GM08714 (cell line): ENCODE results near the gene RASL10B.

ENCODE experiments used
- H3K4me3 ChIP-seq: fragments of 200-500 bp; sonication (Bioruptor generic); 2 replicates; pipeline ENCODE4 v1.5.1; 2014; ENCODE audit warnings: mild to moderate bottlenecking, low read length, inconsistent platforms
- ZNF274 ChIP-seq: IDR thresholded peaks from 2 replicates; pipeline ENCODE4 v1.6.1; 2012; ENCODE audit warnings: mild to moderate bottlenecking, low read depth, low read length

RASL10B gene

GRCh38 chr17:35709874-35710273 lies 21.6 kb upstream of the RASL10B start:
- no peak for TF ChIP-seq ZNF274
- H3K4me3 ChIP-seq = no peak overlapping the region

GRCh38 chr17:35710950-35711349 lies 20.5 kb upstream of the RASL10B start:
- TF ChIP-seq ZNF274 = no peak

DNA sequence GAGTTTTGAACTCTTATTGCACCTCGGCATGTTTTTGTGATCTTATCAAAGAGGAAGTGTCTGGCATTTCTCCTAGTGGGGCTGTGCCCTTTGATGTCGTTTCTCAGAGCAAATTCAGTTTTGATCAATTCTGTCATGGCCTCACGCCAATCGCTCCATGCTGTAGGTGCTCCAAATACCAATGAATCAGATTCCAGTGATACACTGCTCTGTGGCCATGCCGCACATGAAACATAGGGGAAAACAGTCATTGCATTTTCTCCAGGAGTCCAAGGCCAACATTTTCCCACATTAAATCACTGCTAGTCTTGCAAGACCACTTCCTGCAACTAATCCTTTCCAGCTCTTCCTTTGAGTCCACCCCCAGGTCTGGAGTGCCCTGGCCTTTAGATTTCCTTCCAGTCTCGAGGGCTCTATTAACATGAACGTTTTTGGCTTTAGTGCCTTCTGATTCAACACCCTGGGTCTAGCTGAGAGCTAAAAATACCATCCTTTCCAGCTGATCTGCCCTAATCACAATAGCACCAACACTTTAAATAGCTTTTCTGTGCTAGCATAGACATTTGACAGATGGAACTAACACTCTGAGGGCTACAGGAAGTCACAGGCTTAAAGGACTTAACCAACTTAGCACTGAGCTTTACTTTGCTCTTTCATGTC lies 18.2 kb upstream of the RASL10B start:
- no peak for TF ChIP-seq ZNF274
- H3K4me3 ChIP-seq = no peak overlapping the region

More at GRCh38 chr17:35710950-35711349, 20.5 kb upstream of the RASL10B start:
- no peak overlapping the region for H3K4me3 ChIP-seq

GRCh38 chr17:35714988-35715387 lies 16.5 kb upstream of the RASL10B start:
- no peak for TF ChIP-seq ZNF274
- no peak overlapping the region for H3K4me3 ChIP-seq

GRCh38 chr17:35715416-35715815 lies 16.0 kb upstream of the RASL10B start:
- no peak for TF ChIP-seq ZNF274
- H3K4me3 ChIP-seq = no peak overlapping the region

DNA sequence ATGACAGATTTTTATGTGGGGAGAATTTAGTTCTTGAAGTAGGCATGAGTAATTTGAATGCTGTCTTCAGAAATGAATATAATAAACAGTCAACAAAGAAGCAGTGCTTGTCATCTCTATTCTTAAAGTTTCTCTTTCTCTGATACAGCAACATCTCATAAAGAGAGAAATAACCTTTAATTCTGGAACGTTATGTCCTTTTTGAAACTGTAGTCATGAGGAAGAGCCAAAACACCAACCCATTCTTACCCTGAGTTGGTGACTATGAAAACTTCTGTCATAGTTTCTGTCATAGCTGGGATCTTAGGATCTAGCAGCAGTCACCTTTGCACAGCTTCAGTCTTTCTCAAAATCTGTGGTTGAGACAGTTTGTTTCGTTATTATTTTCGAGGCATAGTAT lies 15.3 kb upstream of the RASL10B start:
- no peak for TF ChIP-seq ZNF274
- H3K4me3 ChIP-seq = no peak overlapping the region

GRCh38 chr17:35716897-35717465 lies 14.5 kb upstream of the RASL10B start:
- H3K4me3 ChIP-seq = no peak overlapping the region
- no peak for TF ChIP-seq ZNF274

DNA sequence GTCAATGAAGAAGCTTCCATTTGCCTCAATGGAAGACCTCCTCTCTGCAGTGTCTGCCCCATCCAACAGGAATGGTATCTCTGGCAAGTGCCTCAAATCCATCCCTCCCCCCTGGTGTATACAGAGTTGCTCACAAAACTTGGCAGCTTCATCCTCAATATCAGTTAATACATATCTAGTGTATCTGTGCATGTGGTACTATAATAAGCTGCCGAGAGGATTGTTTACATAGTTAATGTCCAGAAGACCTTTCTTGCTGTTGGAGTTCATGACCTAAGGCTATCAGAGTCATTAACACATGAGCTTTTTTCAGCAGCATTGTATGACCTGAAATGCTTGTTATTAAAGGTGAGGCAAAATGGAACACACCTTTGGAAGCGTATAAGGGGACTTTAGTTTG lies 14.0 kb upstream of the RASL10B start:
- no peak for TF ChIP-seq ZNF274
- H3K4me3 ChIP-seq = no peak overlapping the region

DNA sequence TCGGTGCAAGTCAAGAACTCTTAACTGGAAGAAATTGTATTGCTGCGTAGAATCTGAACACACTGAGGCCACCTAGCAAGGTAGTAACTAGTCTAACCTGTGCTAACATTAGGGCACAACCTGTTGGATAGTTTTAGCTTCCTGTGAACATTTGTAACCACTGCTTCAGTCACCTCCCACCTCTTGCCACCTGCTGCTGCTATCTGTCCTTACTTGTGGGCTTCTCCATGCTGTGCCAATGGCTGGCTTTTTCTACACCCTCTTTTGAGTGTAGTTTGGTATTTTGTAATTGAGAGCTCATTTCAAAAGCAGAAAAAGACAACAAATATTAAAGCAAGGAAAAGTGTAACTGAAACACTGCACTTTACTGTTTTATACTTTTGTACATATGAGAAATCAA lies 7.7 kb upstream of the RASL10B start:
- H3K4me3 ChIP-seq = no peak overlapping the region
- TF ChIP-seq ZNF274 = no peak

GRCh38 chr17:35725058-35725457 lies 6.4 kb upstream of the RASL10B start:
- no peak for TF ChIP-seq ZNF274
- H3K4me3 ChIP-seq = no peak overlapping the region

- H3K4me3 ChIP-seq = no peak overlapping the region
- no peak for TF ChIP-seq ZNF274
Measured at GRCh38 chr17:35725802-35726126, 5.7 kb upstream of the RASL10B start.

DNA sequence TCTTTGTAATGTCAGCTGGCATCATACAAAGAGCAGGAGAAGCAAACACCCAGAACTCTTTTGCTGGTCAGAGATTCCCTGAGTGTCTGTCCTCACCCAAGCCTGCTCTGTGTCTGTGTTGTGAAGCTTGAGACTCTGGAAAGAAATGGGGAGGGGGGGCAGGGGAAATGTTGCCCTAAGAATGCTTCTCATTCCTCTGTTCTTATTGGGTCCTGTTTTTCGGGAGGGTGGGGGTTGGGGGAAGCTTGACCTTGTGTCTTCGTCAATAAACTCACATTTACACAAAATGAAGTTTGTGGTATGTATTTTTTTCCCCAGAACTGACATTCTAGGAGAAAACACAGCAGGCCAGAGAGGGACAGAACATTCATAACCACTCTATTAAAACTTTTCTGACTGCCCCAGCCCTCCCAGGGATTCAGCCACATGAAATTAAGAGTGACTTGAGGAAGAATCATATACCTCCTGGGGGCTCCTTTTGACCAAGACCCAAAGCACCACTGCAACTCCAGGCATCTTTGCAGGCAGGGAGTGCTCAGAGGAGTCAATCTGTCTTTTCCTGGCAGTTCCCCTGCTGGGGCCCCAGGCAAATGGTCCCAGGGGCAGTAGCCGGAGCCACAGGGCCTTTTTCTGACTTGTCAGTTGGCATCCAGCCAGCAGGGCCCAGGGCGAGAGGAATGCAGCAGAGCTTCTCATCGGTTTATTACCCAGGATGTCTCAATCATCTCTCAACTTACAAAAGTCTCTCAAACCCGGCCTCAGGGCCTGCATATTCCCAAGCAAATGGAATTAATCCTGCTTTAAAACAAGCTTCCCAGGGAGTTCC lies 5.1 kb upstream of the RASL10B start:
- TF ChIP-seq ZNF274 = no peak
- no peak overlapping the region for H3K4me3 ChIP-seq

DNA sequence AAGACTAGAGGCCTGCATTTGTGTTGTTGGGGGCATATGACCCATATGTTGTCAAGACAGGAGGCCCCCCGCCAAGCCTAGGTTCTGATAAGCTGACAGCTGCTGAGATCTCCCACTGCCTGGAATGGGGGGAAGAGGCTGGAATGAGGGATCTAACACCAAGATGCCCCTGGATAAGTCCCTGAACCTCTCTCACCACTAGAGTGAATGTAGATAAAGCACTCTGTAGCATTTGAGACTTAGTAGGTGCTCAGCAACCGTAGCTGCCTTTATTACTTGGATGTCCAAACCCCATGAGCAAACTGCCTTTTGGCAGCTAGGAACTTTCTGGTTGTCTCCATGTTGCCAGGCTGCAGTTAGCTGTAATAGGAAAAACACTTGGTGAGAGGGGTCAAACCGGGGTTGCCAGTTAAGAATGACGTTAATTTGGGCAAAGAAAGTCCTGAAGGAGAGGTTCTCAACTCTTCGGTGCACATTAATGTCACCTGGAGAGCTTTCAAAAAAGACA lies 4.4 kb upstream of the RASL10B start:
- TF ChIP-seq ZNF274 = no peak
- no peak overlapping the region for H3K4me3 ChIP-seq

DNA sequence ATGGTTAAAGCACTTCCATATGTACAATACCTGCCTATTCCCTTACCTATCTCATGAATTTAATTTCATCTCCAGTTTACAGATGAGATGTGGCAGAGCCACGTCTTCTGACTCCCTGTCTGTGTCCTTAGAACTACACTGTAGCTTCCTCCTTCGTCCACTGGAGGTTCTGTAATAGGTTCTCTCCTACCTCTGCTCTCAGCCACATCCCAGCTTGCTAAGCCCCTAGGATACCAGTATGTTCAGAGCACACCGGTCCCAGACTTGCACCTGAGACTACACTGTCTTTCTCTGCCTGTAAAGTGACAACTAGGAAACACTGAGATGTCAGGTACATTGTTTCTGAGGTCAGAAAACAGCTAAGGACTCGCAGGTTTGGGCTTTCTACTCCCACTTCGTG lies 3.8 kb upstream of the RASL10B start:
- H3K4me3 ChIP-seq = no peak overlapping the region
- no peak for TF ChIP-seq ZNF274

DNA sequence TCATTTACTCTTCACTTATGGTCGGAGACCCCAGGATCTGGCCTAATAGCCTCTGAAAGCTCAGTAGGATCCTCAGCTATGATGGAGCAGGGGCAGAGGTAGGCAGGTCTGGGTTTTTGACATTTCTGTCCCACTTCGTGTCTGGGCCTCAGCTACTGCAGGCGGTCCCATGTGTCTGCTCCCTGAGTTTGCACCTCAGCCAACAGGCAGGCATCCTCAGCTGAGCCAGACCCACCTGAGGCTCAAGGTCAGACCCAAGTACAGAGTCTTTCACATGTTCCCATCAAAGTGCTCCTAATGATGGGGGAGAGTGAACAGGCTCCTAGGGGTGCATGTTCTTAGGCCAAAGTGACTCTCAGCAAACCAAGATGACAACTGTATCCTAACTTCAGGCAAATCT lies 2.9 kb upstream of the RASL10B start:
- TF ChIP-seq ZNF274 = no peak
- no peak overlapping the region for H3K4me3 ChIP-seq
